Hematopoietic multipotent progenitor cell treated with erythropoietin and hydrocortisone succinate and interleukin-3 and kit ligand, for 17 days (in vitro differentiated cells): ENCODE data around the gene XRCC3.

Source experiments
- DNase-seq: peaks from one replicate; pipeline ENCODE4 v3.0.0-alpha.2; 2015; ENCODE audit warnings: low spot score

Gene XRCC3

DNA sequence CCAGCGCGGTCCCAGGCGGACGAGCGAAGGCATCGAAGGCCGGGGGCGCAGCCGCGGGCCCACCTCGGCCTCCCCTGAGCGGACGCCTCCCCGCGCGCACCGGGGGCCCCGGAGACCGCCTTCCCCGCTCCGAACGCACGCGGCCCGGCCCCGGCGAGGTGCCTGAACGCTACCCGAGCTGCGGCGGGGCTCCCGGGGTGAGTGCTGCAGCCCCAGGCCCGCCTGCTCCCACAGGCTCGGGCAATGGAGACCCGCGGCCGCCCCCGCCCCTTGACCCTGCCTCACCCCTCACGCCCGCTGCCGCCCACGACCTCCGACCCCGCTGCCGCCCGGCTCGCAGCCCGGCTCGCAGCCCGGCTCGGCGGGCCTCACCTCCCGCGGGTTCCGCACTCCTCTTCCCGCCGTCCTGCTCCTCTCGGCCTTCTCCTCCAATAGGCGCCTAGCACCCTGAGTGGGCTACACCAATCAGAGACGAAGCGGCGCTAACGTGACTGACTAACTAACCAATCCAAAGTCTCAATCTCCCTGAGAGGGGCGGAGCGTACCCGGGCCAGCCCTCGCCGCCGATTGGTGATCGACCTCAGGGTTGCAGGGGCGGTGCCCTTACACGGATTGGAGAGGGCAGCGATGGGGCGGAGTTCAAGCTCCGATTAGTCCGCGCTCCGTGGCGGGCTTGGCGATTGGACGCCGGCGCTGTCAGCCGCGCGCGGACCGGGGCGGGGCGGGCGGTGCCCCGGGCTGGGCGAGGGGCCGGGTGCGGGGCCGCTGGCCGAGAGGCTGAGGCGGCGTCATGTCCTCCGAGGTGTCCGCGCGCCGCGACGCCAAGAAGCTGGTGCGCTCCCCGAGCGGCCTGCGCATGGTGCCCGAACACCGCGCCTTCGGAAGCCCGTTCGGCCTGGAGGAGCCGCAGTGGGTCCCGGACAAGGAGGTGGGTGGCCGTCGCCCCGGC lies at the start of gene XRCC3, which contains the start of gene ZFYVE21:
Gene XRCC3, minus strand, starts transcription at position 400 of the 949 bp plus-strand sequence. CDS start 4,364 bp downstream, outside the sequence.
Gene ZFYVE21, plus strand, starts transcription at position 759 of the 949 bp plus-strand sequence. Its CDS starts 32 bp downstream, at position 791.
- DNase-seq: peak; percentile 100

DNA sequence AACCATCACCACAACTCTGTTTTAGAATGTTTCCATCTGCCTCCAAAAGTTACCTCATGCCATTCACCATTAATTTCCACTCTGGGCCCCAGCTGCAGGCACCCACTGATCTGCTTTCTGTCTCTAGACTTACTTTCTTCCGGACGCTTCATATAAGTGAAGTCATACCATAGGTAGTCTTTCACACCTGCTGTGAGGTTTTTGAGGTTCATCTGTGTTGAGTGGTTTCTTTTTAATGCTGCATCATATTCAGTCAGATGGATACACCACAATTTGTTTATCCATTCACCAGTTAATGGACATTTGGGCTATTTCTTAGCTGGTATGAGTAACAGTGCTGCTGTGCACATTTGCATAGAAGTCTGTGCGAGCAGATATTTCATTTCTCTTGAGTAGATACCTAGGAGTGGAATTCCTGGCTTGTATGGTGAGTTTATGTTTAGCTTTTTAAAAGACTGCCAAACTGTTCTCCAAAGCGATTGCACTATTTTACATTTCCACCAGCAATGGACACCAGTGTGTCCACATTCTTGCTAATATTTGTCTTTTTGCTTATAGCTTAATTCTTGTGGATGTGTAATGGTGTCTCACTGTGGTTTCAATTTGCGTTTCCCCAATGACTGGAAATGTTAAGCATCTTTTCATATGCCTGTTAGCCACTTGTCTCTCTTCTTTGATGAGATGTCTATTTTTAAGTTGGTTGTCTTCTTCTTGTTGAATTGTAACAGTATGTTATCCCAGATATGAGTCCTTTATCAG lies 48.7 kb upstream of the XRCC3 start:
- DNase-seq: no peak

DNA sequence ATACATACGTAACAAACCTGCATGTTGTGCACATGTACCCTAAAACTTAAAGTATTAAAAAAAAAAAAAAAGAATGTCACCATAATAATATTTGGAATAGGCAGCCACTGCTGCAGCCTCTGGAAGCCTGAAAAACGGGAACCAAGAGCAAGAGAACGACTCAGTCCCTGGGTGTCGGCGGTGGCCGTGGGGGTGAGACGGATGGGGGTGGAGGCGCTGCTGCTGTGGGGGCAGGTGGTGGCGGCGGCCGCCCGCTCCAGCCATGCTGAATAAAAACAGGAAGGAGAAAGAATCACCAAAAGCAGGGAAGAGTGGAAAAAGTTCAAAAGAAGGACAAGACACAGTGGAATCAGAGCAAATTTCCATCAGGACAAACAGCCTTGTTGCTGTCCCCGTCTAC lies 47.3 kb upstream of the XRCC3 start:
- DNase-seq: no peak

GRCh38 chr14:103762036-103762435 lies 46.8 kb upstream of the XRCC3 start:
- no peak for DNase-seq

DNA sequence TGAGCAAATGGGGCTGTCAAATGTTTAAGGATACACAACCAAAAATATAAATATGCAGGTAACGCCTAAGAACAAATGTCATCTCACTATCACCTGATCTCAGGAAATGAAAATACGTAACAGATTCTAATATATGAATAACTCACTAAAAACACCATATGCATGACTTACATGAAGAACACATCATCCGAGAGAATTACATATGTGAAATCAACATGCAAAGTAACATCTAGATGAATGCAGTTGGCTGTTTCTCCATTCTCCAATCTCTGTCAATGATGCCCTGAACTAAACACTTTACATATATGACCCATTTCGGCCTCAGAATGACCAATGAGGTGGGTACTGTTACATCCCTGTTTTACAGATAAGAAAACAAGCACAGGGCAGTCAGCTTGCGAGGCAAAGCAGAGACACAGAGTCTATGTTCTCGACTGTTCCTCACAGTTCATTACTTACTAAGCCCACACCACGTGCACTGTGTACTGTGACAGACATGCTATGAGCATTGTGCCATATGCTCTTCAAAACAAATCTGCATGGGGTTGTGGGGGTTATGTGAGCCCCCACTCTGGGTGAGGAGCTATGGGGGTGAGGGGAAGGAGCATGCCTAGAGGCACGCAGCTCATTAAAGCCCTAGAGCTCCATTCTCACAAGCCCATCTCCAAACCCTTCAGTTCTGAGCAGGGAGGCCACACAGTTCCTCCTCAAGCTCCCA lies 43.0 kb upstream of the XRCC3 start:
- no peak for DNase-seq

DNA sequence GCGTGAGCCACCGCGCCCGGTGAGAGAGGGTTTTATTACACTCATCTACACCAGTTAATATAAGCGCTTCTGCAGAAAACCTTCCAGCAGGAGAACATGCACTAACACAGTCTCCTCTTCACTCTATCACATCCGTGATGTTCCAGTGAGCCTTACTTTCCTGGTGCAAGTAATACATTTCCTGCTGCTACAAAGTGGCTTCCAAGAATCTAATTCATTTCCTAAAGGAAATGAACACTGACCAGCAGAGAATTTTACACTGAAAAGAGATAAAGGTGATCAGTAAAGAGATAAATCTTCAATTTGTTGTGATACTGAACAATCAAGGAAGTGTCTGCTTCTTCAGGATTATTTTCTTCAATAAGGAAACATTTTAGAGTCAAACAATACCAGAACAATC lies 39.8 kb upstream of the XRCC3 start:
- no peak for DNase-seq

GRCh38 chr14:103753774-103754173 lies 38.5 kb upstream of the XRCC3 start:
- DNase-seq: no peak

DNA sequence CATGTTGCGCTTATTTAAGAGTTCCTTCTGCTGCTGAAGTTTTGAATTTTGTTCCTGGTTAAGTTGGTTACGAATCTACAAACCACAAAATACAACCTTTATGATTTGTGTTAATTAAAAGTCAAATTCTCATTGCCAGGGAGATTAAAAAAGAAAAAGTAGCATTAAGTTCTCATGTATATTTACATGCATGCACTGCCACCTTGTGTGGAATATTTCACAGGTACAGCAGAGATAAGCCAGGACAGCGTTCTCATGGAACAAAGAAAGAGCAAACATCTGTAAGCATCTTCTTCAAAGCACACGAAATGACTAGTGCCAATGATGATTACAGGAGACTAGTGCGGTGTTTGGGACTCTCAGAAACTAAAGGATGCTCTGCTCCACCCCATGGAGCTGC lies 34.6 kb upstream of the XRCC3 start:
- DNase-seq: peak; percentile 72

DNA sequence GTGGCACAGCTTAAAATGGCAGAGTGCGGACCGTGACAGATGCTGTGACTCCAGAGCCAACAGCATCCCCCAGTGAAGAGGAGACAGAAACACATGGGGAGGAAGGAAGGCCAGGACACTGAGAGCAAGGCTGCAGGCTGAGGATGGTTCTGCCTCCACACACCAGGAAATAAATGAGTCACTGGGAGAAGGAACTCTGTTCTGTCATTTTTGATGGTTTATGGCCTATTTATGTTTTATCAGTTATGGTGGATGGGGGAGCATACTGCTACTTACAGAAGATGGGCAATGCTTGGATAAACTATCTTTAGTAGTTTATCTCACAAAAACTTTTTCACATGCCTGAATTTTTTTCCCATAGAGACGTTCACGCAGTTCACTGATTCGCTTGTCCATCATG lies 34.2 kb upstream of the XRCC3 start:
- DNase-seq: no peak

DNA sequence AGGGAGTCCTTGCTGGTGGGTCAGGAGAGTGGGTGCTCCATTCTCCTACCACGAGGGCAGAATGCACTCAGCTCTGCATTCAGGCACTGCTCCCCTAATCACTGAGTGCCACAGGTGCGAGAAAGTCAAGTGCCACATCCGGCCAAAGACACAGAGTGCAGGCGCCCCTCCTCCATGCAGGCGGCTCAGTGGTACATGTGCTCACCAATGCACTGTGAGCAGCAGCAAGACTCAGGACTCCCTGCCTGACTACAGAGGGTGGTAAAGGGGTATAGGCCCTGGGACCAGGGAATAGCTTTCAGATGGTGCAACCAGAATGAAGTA lies 33.2 kb upstream of the XRCC3 start:
- no peak for DNase-seq

GRCh38 chr14:103746701-103747100 lies 31.4 kb upstream of the XRCC3 start:
- DNase-seq: no peak

- no peak for DNase-seq
Measured at GRCh38 chr14:103745424-103745823, 30.2 kb upstream of the XRCC3 start.

- DNase-seq: no peak
Measured at GRCh38 chr14:103744621-103745395, 29.6 kb upstream of the XRCC3 start.

DNA sequence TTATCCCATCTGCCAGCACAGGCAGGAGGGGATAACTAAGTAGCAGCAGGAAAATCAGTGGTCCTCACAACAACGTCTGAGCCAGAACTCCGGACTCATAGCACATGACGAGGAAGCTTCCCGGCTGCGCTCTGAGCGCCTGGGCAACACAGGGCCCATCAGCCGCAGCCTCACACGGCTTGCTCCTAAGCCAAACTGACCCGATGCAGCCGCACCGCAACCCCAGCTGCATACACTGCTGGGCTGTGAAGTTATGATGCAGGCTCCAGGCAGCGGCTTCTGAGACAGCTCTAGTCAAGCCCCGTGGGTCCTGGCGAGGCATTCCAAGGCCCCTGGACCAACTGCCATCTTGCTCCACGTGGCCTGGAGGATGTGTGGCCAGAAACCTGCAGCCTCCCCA lies 28.4 kb upstream of the XRCC3 start:
- no peak for DNase-seq

DNA sequence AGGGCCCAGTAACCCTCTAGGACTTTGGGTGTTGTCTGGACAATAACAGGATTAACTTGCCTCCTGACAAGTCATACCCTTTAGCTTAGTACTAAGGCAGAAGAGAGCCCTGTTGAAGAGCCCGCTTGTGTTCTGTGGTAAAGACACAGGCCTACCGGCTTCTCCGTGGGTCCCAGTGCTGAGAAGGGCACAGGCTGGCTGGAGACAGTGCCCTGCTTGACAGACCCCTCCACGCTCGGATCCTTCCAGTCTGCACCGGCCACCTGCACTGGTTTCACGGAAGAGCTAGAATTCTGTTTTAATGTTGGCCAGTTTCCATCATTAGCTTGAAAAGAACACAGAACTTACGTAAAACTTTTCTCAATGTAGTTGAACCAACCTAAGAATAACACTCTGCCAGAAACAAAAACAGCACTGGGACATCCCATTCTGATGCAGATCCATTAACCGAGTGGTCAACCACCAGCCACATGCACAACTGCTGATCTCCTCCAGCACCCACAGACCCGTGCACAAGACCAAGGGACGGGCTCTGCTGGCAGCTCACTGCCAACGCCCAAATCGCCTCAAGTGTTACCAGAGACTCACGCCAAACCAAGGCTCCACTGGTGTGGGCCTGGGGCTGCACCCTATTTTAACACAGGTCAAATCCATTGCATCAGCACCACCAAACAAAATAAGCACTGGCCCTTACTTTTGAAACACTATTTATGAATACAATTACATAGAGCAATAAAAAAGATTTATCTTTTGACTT lies 27.4 kb upstream of the XRCC3 start:
- no peak for DNase-seq

- no peak for DNase-seq
Measured at GRCh38 chr14:103741876-103742275, 26.6 kb upstream of the XRCC3 start.

DNA sequence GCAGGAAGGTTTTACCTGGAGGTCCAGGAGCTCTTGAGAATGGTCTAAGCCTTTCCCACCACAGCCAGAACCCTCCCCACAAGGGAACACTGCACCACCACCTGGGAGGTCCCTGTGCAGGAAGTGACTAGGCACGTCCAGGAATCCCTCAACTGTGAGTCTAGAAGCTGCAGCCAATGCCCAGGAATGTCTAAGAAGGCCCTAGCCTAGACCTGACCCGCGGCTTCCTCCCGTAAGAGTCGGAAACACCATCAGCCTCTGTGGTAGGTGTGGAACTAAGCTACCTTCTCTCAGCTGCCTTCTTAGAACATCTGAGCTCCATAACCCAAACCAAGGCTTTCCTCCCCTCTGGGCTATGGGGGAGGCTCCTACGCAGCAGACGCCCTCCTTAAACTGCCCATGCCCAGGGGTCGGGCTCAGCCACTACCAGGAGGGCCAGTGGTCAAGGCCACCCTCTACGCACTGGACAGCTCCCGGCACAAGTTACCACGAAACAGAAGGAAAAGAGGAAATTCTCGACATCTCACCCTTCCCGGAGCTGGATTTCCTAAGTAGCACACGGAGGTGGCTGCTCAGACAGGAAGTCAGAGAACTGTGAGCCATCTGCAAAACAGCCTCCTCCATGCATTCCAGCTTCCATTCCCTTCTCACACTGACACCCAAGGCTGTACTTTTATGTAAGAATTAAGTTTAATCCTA lies 25.9 kb upstream of the XRCC3 start:
- no peak for DNase-seq

GRCh38 chr14:103739793-103740501 lies 24.7 kb upstream of the XRCC3 start:
- DNase-seq: no peak

GRCh38 chr14:103739466-103739792 lies 24.2 kb upstream of the XRCC3 start:
- DNase-seq: no peak
